ENCODE measurements around the gene RBM33.
A peak's percentile ranks its signal among the peaks of the same experiment; 100 is the strongest.

The RBM33 gene

GRCh38 chr7:155763691-155764437 lies 119.4 kb downstream of the RBM33 start:
- Mint-ChIP-seq H3K27me3 (ENCODE audit: low read depth) (no peaks in the 10 kb centered on the region), H3K36me3 (ENCODE audit: low read depth) (peaks cover 69% of the 10 kb centered on the region), H3K27ac (peak overlapping the region; percentile 24 to 63 (median 51)), H3K4me1 (peaks cover 44% of the 10 kb centered on the region), H3K9me3 (no peaks in the 10 kb centered on the region), H3K4me3 (peak overlapping the region in 1 of 3 experiments; percentile 44)
- no peak for TF ChIP-seq CTCF (IDR thresholded peaks at IDR 0.05; ENCODE audit: unreplicated experiment in 3 of 3)

GRCh38 chr7:155764438-155764793 lies 120.0 kb downstream of the RBM33 start:
- TF ChIP-seq CTCF (IDR thresholded peaks at IDR 0.05; ENCODE audit: unreplicated experiment in 3 of 3), result no peak
- Mint-ChIP-seq H3K27ac (peak overlapping the region; percentile 24 to 63 (median 51)), H3K4me3 (no peak overlapping the region), H3K36me3 (ENCODE audit: low read depth) (peaks cover 66% of the 10 kb centered on the region), H3K27me3 (ENCODE audit: low read depth) (no peaks in the 10 kb centered on the region), H3K4me1 (peaks cover 49% of the 10 kb centered on the region), H3K9me3 (no peaks in the 10 kb centered on the region)

DNA sequence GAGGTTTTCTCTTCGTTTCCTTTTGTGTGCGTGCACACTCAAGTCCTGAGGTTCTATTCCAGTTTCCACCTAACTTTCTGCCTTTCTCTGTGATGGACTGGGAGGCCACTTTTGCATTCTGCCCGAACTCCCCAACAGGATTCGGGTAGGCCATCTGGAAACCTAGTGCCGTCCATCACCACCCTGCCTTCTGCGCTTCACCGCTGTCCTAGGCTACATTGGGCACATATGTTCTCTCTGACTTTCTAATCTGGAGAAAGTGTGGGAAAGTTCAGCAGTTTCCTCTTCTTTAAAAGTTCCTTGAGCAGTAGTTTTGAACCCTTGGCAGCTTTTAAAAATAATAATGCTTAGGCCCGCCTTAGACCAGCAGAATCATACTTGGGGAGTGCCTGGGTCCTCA lies 121.0 kb downstream of the RBM33 start:
- H3K4me1 Mint-ChIP-seq, result peaks cover 58% of the 10 kb centered on the region
- H3K9me3 Mint-ChIP-seq, result no peaks in the 10 kb centered on the region
- no peaks in the 10 kb centered on the region for H3K27me3 Mint-ChIP-seq (ENCODE audit: low read depth)
- no peak overlapping the region for H3K27ac Mint-ChIP-seq
- H3K4me3 Mint-ChIP-seq, result no peak overlapping the region
- H3K36me3 Mint-ChIP-seq (ENCODE audit: low read depth), result peaks cover 64% of the 10 kb centered on the region
- no peak for TF ChIP-seq CTCF (IDR thresholded peaks at IDR 0.05; ENCODE audit: unreplicated experiment in 3 of 3)

DNA sequence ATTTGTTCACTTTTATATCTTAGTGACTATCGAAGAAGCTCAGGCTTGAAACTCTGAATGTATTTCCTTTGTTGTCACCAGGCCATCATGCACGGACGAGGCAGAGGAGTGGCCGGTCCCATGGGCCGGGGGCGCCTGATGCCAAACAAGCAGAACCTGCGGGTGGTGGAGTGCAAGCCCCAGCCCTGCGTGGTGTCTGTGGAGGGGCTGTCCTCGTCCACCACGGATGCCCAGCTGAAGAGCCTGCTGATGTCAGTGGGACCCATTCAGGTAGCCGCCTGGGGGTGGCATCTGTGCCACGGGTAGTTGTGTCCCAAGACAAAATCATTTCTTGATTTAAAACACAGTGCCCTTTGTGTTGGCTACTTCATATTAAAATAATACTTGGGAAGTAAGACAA lies 121.9 kb downstream of the RBM33 start:
- no peaks in the 10 kb centered on the region for H3K27me3 Mint-ChIP-seq (ENCODE audit: low read depth)
- peaks cover 60% of the 10 kb centered on the region for H3K4me1 Mint-ChIP-seq
- no peak overlapping the region for H3K4me3 Mint-ChIP-seq
- H3K36me3 Mint-ChIP-seq (ENCODE audit: low read depth), result peaks cover 62% of the 10 kb centered on the region
- no peaks in the 10 kb centered on the region for H3K9me3 Mint-ChIP-seq
- no peak overlapping the region for H3K27ac Mint-ChIP-seq
- TF ChIP-seq CTCF (IDR thresholded peaks at IDR 0.05; ENCODE audit: unreplicated experiment in 3 of 3), result no peak

DNA sequence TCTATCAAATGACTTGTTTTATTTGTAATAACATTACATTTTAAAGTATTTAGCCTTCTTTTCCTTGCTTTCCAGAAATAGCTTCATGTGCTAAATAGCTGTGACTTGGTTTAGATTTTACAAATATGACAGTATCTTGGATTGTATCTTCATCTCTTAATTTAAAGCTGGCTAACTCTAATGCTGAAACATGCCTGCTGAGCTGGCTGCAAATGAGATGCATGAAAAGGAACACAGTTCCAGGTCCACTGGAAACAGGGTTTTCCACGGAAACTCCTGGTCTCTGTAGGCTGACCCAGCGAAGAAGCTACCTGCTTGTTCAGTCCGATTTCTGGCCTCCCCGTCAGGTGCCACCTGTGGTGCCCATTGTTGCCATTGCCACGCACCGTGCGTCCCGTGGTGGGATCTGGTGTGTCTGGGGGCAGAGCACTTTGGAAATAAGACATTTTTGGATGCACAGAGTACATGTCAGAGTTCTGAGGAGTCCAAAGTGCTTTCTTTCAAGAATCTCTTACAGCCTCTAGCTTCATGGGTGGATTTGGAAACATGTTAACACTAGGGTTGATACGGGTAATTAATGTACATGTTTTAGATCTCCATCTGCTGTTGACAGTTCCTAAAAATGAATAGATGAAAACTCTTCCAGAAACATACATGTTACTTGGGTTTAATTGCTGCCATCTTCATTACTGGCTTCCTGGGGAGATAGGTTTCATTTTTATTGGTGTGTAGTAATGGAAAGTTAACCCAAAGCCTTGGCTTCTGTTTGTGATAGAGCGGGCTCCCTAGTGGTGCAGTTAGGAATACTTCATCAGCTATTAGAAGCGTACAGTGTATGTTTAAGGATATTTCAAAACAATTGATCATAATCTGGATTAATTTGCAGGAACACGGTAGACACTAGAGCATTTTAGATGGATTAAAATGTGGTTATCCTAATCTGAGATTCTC lies 122.8 kb downstream of the RBM33 start:
- Mint-ChIP-seq H3K27me3 (ENCODE audit: low read depth) (no peaks in the 10 kb centered on the region), H3K9me3 (no peaks in the 10 kb centered on the region), H3K4me3 (no peak overlapping the region), H3K27ac (no peak overlapping the region), H3K4me1 (peaks cover 51% of the 10 kb centered on the region), H3K36me3 (ENCODE audit: low read depth) (peaks cover 56% of the 10 kb centered on the region)
- no peak for TF ChIP-seq CTCF (IDR thresholded peaks at IDR 0.05; ENCODE audit: unreplicated experiment in 3 of 3)
